ENCODE results near the gene ETF1.

Gene ETF1

DNA sequence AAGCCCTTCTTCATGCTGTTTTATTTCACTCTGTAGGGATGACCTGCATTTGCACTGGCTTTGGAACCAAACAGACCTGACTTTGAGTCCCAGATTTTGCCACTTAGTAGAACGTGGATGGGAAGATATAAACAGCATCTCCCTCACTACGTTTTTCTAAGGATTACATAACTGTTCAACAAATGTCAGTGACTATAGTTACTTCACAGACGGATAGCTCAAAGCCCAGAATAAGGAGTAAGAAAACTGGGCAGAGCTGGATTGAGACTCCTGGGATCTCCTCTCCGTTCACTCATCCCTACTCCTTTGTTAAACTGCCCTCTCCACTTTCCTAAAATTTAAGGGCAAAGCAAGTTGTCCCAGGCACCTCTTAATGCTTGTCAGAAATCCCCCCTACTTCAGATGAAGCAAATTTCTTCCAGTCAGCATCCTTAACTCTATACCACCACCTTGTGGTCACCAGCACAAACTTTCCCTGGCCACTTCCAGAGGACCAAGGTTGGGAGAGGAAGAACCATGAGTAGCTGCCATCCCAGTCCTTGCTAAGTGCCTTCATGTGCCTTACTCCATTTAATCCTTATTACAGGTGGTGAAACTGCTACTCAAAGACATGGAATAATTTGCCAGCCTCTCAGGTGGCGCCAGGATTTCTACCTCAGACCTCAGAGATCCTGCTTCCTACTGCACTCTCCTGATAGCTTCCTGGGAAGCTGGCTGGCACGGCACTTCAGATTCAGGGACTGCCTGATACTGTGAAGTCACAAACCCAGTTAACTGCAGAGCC is 39.4 kb downstream of the ETF1 start:
- Histone ChIP-seq H3K9me3 (ENCODE audit: control insufficient read depth, insufficient read depth, low read depth, low read length) (no peaks in the 10 kb centered on the region), H3K27me3 (ENCODE audit: control insufficient read depth, insufficient read depth, low read length) (no peaks in the 10 kb centered on the region), H3K4me3 (ENCODE audit: low read depth, low read length) (no peak overlapping the region), H3K9ac (ENCODE audit: low read length) (no peak overlapping the region), H3K4me1 (ENCODE audit: control insufficient read depth, insufficient read depth, low read length) (no peaks in the 10 kb centered on the region), H3K36me3 (ENCODE audit: control insufficient read depth, insufficient read depth, low read length) (peaks cover 33% of the 10 kb centered on the region), H3K27ac (ENCODE audit: low read depth, low read length) (no peak overlapping the region)

DNA sequence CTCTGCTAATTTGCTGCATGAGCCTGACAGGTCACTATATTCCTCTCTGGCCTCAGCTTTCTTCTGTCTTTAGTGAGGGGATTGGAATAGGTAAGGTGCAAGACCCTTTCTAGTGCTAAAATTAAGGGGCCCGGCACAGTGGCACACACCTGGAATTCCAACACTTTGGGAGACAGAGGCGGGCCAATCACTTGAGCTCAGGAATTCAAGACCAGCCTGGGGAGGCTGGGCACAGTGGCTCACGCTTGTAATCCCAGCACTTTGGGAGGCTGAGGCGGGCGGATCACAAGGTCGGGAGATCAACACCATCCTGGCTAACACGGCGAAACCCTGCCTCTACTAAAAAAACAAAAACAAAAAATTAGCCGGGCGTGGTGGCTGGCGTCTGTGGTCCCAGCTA is 40.5 kb downstream of the ETF1 start:
- peaks cover 21% of the 10 kb centered on the region for H3K36me3 ChIP-seq (ENCODE audit: control insufficient read depth, insufficient read depth, low read length)
- no peaks in the 10 kb centered on the region for H3K27me3 ChIP-seq (ENCODE audit: control insufficient read depth, insufficient read depth, low read length)
- no peak overlapping the region for H3K9ac ChIP-seq (ENCODE audit: low read length)
- H3K4me1 ChIP-seq (ENCODE audit: control insufficient read depth, insufficient read depth, low read length): no peaks in the 10 kb centered on the region
- no peak overlapping the region for H3K27ac ChIP-seq (ENCODE audit: low read depth, low read length)
- H3K4me3 ChIP-seq (ENCODE audit: low read depth, low read length): no peak overlapping the region
- H3K9me3 ChIP-seq (ENCODE audit: control insufficient read depth, insufficient read depth, low read depth, low read length): no peaks in the 10 kb centered on the region

DNA sequence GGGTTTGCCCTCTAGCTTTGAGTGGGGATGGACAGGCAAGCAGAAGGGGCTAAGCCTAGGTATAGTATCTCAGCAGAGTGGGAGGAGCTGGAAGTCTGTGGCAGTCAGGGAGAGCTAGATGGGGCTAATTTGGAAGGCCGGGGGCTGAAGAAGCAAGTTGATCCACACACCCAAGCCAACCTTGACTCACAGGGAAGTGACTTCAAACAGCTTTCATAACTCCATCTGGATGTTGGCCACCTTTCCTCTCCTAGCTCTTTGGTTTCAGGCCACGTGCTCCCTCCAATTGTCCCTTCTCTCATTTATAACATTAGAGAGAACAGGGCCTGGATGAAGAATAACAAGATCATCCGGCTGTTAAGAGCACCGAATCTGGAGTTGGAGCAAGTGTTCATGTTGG is 40.9 kb downstream of the ETF1 start:
- peaks cover 17% of the 10 kb centered on the region for H3K36me3 ChIP-seq (ENCODE audit: control insufficient read depth, insufficient read depth, low read length)
- H3K27ac ChIP-seq (ENCODE audit: low read depth, low read length): no peak overlapping the region
- H3K27me3 ChIP-seq (ENCODE audit: control insufficient read depth, insufficient read depth, low read length): no peaks in the 10 kb centered on the region
- no peak overlapping the region for H3K4me3 ChIP-seq (ENCODE audit: low read depth, low read length)
- H3K4me1 ChIP-seq (ENCODE audit: control insufficient read depth, insufficient read depth, low read length): no peaks in the 10 kb centered on the region
- no peaks in the 10 kb centered on the region for H3K9me3 ChIP-seq (ENCODE audit: control insufficient read depth, insufficient read depth, low read depth, low read length)
- no peak overlapping the region for H3K9ac ChIP-seq (ENCODE audit: low read length)

DNA sequence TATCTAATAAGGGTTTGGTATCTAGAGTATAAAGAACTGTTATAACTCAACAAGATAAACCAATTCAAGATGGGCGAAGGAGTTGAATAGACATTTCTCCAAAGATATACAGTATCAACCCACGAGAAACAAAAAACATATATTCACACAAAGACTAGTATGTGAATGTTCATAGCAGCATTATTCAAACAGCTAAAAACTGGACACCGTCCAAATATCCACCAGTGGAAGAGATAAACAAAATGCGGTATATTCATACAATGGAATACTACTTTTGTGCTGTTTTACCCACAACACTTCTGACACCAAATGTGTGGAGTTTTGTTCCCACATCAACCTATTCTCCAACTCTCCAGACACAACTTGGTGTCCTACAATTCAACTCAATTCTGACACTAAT is 44.7 kb downstream of the ETF1 start:
- Histone ChIP-seq H3K4me1 (ENCODE audit: control insufficient read depth, insufficient read depth, low read length) (peaks cover 6% of the 10 kb centered on the region), H3K9me3 (ENCODE audit: control insufficient read depth, insufficient read depth, low read depth, low read length) (no peaks in the 10 kb centered on the region), H3K36me3 (ENCODE audit: control insufficient read depth, insufficient read depth, low read length) (no peaks in the 10 kb centered on the region), H3K27me3 (ENCODE audit: control insufficient read depth, insufficient read depth, low read length) (no peaks in the 10 kb centered on the region), H3K9ac (ENCODE audit: low read length) (no peak overlapping the region), H3K4me3 (ENCODE audit: low read depth, low read length) (no peak overlapping the region), H3K27ac (ENCODE audit: low read depth, low read length) (no peak overlapping the region)

DNA sequence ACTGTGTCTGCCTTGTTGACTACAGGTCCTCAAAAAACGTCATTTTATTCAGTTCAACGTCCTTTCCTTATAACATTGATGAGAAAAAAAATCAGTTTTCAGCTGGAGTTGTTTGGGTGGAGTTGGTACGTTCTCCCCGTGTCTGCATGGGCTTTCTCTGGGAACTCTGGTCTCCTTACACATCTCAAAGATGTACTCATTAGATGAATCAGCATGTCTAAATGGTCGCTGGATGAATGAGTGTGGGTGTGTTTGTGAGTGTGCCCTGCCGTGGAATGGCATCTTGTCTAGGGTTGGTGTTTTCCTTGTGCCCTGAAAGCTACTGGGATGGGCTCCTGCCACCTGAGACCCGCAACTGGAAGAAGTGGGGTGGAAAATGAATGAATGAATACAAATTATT is 47.7 kb downstream of the ETF1 start:
- Histone ChIP-seq H3K27me3 (ENCODE audit: control insufficient read depth, insufficient read depth, low read length) (peaks cover 14% of the 10 kb centered on the region), H3K4me1 (ENCODE audit: control insufficient read depth, insufficient read depth, low read length) (peaks cover 22% of the 10 kb centered on the region), H3K9me3 (ENCODE audit: control insufficient read depth, insufficient read depth, low read depth, low read length) (no peaks in the 10 kb centered on the region), H3K4me3 (ENCODE audit: low read depth, low read length) (no peak overlapping the region), H3K27ac (ENCODE audit: low read depth, low read length) (no peak overlapping the region), H3K9ac (ENCODE audit: low read length) (no peak overlapping the region), H3K36me3 (ENCODE audit: control insufficient read depth, insufficient read depth, low read length) (no peaks in the 10 kb centered on the region)

DNA sequence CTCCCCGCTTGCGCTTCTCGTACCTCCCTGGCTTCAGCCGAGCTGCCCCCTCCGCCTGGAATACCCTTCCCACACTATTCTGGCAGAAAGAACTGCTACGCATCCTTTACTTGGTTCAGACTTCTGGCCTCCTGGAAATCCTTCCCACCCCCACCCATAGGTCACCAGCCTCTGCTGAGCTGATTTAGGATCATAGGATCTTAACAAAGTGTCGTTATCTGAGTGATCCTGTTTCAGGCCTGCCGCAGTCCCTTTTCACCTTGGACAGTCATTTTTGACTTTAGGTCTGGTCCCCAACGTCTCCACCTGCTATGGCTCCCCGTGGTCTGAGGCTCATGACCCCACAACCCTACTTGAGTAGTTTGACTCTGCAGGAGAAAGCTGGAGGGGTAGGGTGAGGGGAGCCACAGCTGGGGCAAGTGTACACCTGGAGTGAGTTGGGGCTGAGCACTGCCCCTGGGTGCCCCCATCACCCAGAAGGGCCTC is 50.4 kb downstream of the ETF1 start:
- H3K9ac ChIP-seq (ENCODE audit: low read length): peak overlapping the region; percentile 77
- peaks cover 26% of the 10 kb centered on the region for H3K4me1 ChIP-seq (ENCODE audit: control insufficient read depth, insufficient read depth, low read length)
- H3K4me3 ChIP-seq (ENCODE audit: low read depth, low read length): peak overlapping the region; percentile 63
- no peaks in the 10 kb centered on the region for H3K36me3 ChIP-seq (ENCODE audit: control insufficient read depth, insufficient read depth, low read length)
- no peaks in the 10 kb centered on the region for H3K9me3 ChIP-seq (ENCODE audit: control insufficient read depth, insufficient read depth, low read depth, low read length)
- H3K27me3 ChIP-seq (ENCODE audit: control insufficient read depth, insufficient read depth, low read length): peaks cover 28% of the 10 kb centered on the region
- no peak overlapping the region; the same call in 1 of the 2 replicates for H3K27ac ChIP-seq (ENCODE audit: low read depth, low read length)

DNA sequence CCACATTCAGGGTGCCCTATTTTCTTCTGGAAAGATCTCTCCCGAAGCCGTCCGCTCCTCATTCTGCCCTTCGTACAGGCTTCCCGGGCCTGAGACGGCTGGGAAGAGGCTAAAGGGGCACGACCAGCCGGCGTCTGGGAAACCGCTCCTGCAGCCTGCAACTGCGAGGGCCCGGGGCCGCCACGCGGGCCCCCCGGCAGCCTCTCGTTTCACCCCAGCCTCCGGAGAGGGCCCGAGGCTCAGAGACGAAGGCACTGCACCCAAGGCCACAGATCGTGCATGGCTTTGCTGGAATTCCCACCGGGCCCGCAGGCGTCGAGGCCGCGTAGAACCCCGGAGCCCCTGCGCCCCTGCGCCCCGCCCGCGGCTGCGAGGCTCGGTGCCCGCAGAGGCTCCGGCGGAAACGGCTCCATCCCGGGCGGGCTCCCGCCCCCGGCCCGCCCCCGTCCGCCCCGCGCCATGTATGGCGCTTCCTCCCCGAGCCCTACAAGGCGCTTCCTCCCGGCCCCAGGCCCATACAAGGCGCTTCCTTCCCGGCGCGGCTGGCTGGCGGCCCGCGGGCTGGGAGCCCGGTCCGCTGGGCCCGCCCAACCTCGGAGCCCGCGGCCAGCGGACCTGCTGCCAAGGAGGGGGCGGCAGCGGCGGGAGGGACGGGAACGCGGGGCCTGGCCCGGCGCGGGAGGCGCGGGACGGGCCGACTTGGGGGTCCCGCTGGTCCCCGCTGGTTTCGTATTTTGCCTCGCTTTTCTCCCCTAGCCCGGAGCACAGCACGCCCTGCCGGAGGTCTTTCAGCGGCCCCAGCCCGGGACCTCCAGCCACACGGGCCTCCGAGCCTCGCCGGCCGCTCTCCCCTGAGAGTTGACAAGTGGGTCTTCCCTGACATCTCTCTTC is 51.1 kb downstream of the ETF1 start:
- Histone ChIP-seq H3K4me1 (ENCODE audit: control insufficient read depth, insufficient read depth, low read length) (peaks cover 26% of the 10 kb centered on the region), H3K9ac (ENCODE audit: low read length) (peak overlapping the region; percentile 77), H3K27ac (ENCODE audit: low read depth, low read length) (no peak overlapping the region; the same call in 1 of the 2 replicates), H3K36me3 (ENCODE audit: control insufficient read depth, insufficient read depth, low read length) (no peaks in the 10 kb centered on the region), H3K27me3 (ENCODE audit: control insufficient read depth, insufficient read depth, low read length) (peaks cover 28% of the 10 kb centered on the region), H3K4me3 (ENCODE audit: low read depth, low read length) (peak overlapping the region; percentile 63), H3K9me3 (ENCODE audit: control insufficient read depth, insufficient read depth, low read depth, low read length) (no peaks in the 10 kb centered on the region)

DNA sequence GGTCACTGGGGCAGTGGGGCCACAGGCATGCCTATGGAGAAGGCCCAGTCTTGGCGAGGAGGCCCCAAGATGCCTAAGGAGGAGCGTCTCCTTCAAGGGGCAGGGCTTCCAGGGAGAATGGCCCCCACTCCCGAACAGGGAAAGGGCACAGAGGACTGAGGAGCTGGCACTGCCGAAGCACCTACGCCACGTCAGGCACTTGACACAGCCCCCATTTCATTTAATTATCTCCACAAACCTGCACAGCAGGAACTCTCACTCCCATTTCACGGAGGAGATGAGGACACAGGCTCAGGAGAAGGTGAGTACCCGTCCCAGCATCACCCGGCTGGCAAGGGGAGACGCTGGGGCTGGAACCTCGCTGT is 51.8 kb downstream of the ETF1 start:
- Histone ChIP-seq H3K36me3 (ENCODE audit: control insufficient read depth, insufficient read depth, low read length) (no peaks in the 10 kb centered on the region), H3K9ac (ENCODE audit: low read length) (peak overlapping the region; percentile 62), H3K4me3 (ENCODE audit: low read depth, low read length) (peak overlapping the region; percentile 60), H3K27me3 (ENCODE audit: control insufficient read depth, insufficient read depth, low read length) (peaks cover 28% of the 10 kb centered on the region), H3K9me3 (ENCODE audit: control insufficient read depth, insufficient read depth, low read depth, low read length) (no peaks in the 10 kb centered on the region), H3K4me1 (ENCODE audit: control insufficient read depth, insufficient read depth, low read length) (peaks cover 26% of the 10 kb centered on the region), H3K27ac (ENCODE audit: low read depth, low read length) (no peak overlapping the region)

DNA sequence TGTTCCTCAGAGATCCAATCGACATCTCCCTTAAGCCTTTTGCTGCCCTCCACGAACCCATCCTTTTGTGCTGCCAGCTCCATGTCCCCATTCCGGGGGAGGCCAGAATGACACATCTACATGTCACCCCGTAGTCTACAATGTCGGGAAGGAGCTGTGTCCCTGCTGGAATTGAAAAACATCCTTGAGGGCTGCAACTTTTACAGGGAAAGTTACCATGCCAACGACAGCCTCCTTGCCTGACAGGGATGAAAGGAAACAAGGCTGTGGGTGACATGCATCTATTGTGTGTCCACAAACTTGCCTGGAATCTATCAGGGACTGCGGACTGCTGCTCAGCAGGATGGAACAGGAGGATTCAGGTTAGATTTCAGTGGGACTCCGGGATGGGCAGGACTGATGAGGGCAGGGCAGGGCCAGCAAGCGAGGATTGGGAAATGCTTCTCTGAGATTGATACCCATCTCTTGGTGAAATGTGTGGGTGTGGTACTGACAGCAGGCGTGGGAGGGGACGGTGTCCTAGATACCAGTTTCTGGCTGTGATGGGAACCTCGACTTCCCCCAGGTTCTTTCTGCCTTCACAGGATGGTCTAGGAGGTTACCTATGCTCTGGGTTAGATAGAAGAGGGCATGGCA is 52.3 kb downstream of the ETF1 start:
- Histone ChIP-seq H3K9me3 (ENCODE audit: control insufficient read depth, insufficient read depth, low read depth, low read length) (no peaks in the 10 kb centered on the region), H3K9ac (ENCODE audit: low read length) (no peak overlapping the region), H3K27ac (ENCODE audit: low read depth, low read length) (no peak overlapping the region), H3K4me1 (ENCODE audit: control insufficient read depth, insufficient read depth, low read length) (peaks cover 26% of the 10 kb centered on the region), H3K27me3 (ENCODE audit: control insufficient read depth, insufficient read depth, low read length) (peaks cover 28% of the 10 kb centered on the region), H3K4me3 (ENCODE audit: low read depth, low read length) (peak overlapping the region; percentile 60; the same call in 1 of the 2 replicates), H3K36me3 (ENCODE audit: control insufficient read depth, insufficient read depth, low read length) (no peaks in the 10 kb centered on the region)

DNA sequence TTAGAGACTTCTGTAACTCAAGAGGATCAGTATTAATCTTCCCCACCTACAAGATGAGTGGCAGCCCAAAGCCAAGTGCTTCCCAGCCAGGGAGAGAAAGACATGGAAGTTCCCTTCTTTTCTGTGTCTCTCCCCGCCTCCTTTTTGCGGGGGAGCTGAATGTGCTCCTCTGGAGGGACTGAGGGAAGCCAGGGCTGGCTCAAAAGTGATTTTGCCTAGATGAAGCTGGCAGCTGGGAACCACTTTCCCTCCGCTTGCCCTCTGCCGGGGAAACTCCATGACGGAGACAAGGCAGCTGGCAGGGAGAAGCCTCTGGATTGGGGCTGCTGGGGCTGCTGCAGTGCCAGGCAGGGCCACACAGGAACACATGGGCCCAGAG is 53.4 kb downstream of the ETF1 start:
- peaks cover 28% of the 10 kb centered on the region for H3K27me3 ChIP-seq (ENCODE audit: control insufficient read depth, insufficient read depth, low read length)
- H3K9me3 ChIP-seq (ENCODE audit: control insufficient read depth, insufficient read depth, low read depth, low read length): no peaks in the 10 kb centered on the region
- no peaks in the 10 kb centered on the region for H3K36me3 ChIP-seq (ENCODE audit: control insufficient read depth, insufficient read depth, low read length)
- no peak overlapping the region for H3K9ac ChIP-seq (ENCODE audit: low read length)
- peaks cover 26% of the 10 kb centered on the region for H3K4me1 ChIP-seq (ENCODE audit: control insufficient read depth, insufficient read depth, low read length)
- no peak overlapping the region for H3K4me3 ChIP-seq (ENCODE audit: low read depth, low read length)
- no peak overlapping the region for H3K27ac ChIP-seq (ENCODE audit: low read depth, low read length)
